Liver (tissue), 9 donors: ENCODE data around the gene ITPRID2. TPM values are rescaled to one million over a fixed set of nuclear protein-coding genes. Genes with fewer than 3 reads are reported as not detected.

Source experiments
- DNase-seq: peaks from one replicate; pipeline ENCODE4 v3.0.0-alpha.2; 2017; ENCODE audit warnings: low spot score
- H3K27ac ChIP-seq, 2 donors: one replicate each; pipeline ENCODE4 v1.7.0; 2013; ENCODE audit warnings: inconsistent platforms in 2 of 2, low read length in 2 of 2, control low read depth in 1 of 2, low read depth in 1 of 2, mild to moderate bottlenecking in 1 of 2
- H3K27me3 ChIP-seq, 4 donors: one replicate each; pipeline versions ENCODE4 v1.6.1 to v1.7.0; 2013; ENCODE audit warnings: low read length in 3 of 4, inconsistent platforms in 1 of 4, mild to moderate bottlenecking in 1 of 4, moderate library complexity in 1 of 4; ENCODE audit not compliant: control insufficient read depth in 4 of 4, insufficient read depth in 4 of 4
- H3K36me3 ChIP-seq, 4 donors: one replicate each; pipeline versions ENCODE4 v1.6.1 to v1.7.0; 2013; ENCODE audit warnings: low read length in 3 of 4, mild to moderate bottlenecking in 3 of 4, low read depth in 1 of 4, moderate library complexity in 1 of 4; ENCODE audit not compliant: control insufficient read depth in 4 of 4, insufficient read depth in 3 of 4
- H3K4me1 ChIP-seq, 4 donors: one replicate each; pipeline versions ENCODE4 v1.6.1 to v1.7.0; 2013; ENCODE audit warnings: low read length in 3 of 4, mild to moderate bottlenecking in 3 of 4, moderate library complexity in 1 of 4; ENCODE audit not compliant: control insufficient read depth in 4 of 4, insufficient read depth in 4 of 4
- H3K4me3 ChIP-seq, 3 donors: one replicate each; pipeline versions ENCODE4 v1.6.1 to v1.7.0; 2013; ENCODE audit warnings: low read length in 3 of 3, control low read depth in 1 of 3, low read depth in 1 of 3, mild to moderate bottlenecking in 1 of 3
- H3K9ac ChIP-seq, 2 donors: one replicate each; pipeline ENCODE4 v1.7.0; 2013; ENCODE audit warnings: low read length in 2 of 2, mild to moderate bottlenecking in 2 of 2, moderate library complexity in 2 of 2, control low read depth in 1 of 2, low read depth in 1 of 2
- H3K9me3 ChIP-seq, 4 donors: one replicate each; pipeline versions ENCODE4 v1.6.1 to v1.7.0; 2013; ENCODE audit warnings: low read length in 3 of 4; ENCODE audit not compliant: control insufficient read depth in 4 of 4
- CTCF ChIP-seq: fragments of 150-350 bp; IDR thresholded peaks from 2 replicates; pipeline ENCODE4 v1.5.1; 2017; ENCODE audit warnings: improper control_type of control experiment, low read depth, low read length; ENCODE audit not compliant: missing input control
- EGR1 ChIP-seq, 2 donors: IDR thresholded peaks; 2 replicates each; pipeline ENCODE4 v1.6.1; 2016 to 2018; ENCODE audit warnings: antibody characterized with exemption in 2 of 2, low read depth in 2 of 2
- FOXA1 ChIP-seq: IDR thresholded peaks from 2 replicates; pipeline ENCODE4 v1.6.1; 2016; ENCODE audit warnings: antibody characterized with exemption
- FOXA2 ChIP-seq: IDR thresholded peaks from 2 replicates; pipeline ENCODE4 v1.6.1; 2016; ENCODE audit warnings: antibody characterized with exemption
- HNF4A ChIP-seq, 2 donors: conservative IDR thresholded peaks; 2 replicates each; pipeline ENCODE4 v1.6.1; 2016; ENCODE audit warnings: antibody characterized with exemption in 2 of 2, mild to moderate bottlenecking in 2 of 2
- HNF4G ChIP-seq: IDR thresholded peaks from 2 replicates; pipeline ENCODE4 v1.6.1; 2016; ENCODE audit warnings: antibody characterized with exemption
- JUND ChIP-seq, 2 donors: IDR thresholded peaks; 2 replicates each; pipeline ENCODE4 v1.6.1; 2016; ENCODE audit warnings: antibody characterized with exemption in 2 of 2
- NR2F2 ChIP-seq: IDR thresholded peaks from 2 replicates; pipeline ENCODE4 v1.6.1; 2016; ENCODE audit warnings: antibody characterized with exemption
- RAD21 ChIP-seq, 2 donors: IDR thresholded peaks; 2 replicates each; pipeline ENCODE4 v1.6.1; 2016; ENCODE audit warnings: antibody characterized with exemption in 2 of 2, mild to moderate bottlenecking in 2 of 2
- REST ChIP-seq: IDR thresholded peaks from 2 replicates; pipeline ENCODE4 v1.6.1; 2016; ENCODE audit warnings: antibody characterized with exemption, mild to moderate bottlenecking
- RXRA ChIP-seq, 2 donors: IDR thresholded peaks; 2 replicates each; pipeline ENCODE4 v1.6.1; 2017 to 2018; ENCODE audit warnings: antibody characterized with exemption in 2 of 2, mild to moderate bottlenecking in 1 of 2
- SP1 ChIP-seq: IDR thresholded peaks from 2 replicates; pipeline ENCODE4 v1.6.1; 2018; ENCODE audit warnings: antibody characterized with exemption, mild to moderate bottlenecking
- TAF1 ChIP-seq: conservative IDR thresholded peaks from 2 replicates; pipeline ENCODE4 v1.6.1; 2016; ENCODE audit warnings: antibody characterized with exemption, mild to moderate bottlenecking
- YY1 ChIP-seq: IDR thresholded peaks from 2 replicates; pipeline ENCODE4 v1.6.1; 2016; ENCODE audit warnings: antibody characterized with exemption, mild to moderate bottlenecking
- ZBTB33 ChIP-seq: IDR thresholded peaks from 2 replicates; pipeline ENCODE4 v1.6.1; 2016; ENCODE audit warnings: antibody characterized with exemption
- WGBS: extraction: QIAGEN DNeasy Blood & Tissue Kit; methylation state at CpG from one replicate; pipeline ENCODE4 v1.1.7; 2013; 5-methylcytosine and 5-hydroxymethylcytosine counted together
- polyA plus RNA-seq, 2 donors: library from polyadenylated mRNA; stranded (reverse) in 1 of 2; unstranded in 1 of 2; fragments of 200-250 nt in 1 of 2; fragments of >200 nt in 1 of 2; fragmentation: Nextera tagmentation in 1 of 2; extraction: Ambion mirVana in 1 of 2; gene quantifications; one replicate each; pipeline versions ENCODE4 v1.2.1 to v1.2.3, GENCODE V29; 2013 to 2015
- total RNA-seq, 2 donors: library from RNA; depleted of rRNA; stranded (reverse); fragments of >200 nt; gene quantifications; one replicate each; pipeline ENCODE4 v1.2.3, GENCODE V29; 2014
- TF ChIP-seq, protein P1 (sequence below): IDR thresholded peaks from 2 replicates; pipeline ENCODE4 v1.6.1; 2016; ENCODE audit warnings: antibody characterized with exemption
- TF ChIP-seq, protein P2 (sequence below): IDR thresholded peaks from 2 replicates; pipeline ENCODE4 v1.6.1; 2016; ENCODE audit warnings: antibody characterized with exemption
- donor health status: healthy.
- donor health status: healthy.
- donor health status: healthy.
- donor health status: healthy.
- donor health status: healthy.

ITPRID2 gene
- total and polyA plus RNA-seq, 4 donors: 31.2 to 145 (median 55.1) TPM

- no peak for DNase-seq
- H3K36me3 ChIP-seq: peaks cover 4 to 44% (median 32%) of the 10 kb centered on the region in 4 donors
Measured at GRCh38 chr2:181924336-181924735, 32.8 kb downstream of the ITPRID2 start.

GRCh38 chr2:181934694-181935093, 43.2 kb downstream of the ITPRID2 start:
- no peak overlapping the region for H3K9ac ChIP-seq
- no peaks in the 10 kb centered on the region for H3K27me3 ChIP-seq
- no peak for TF ChIP-seq YY1
- TF ChIP-seq NR2F2: no peak
- no peak for TF ChIP-seq REST
- TF ChIP-seq FOXA1: no peak
- no peak for TF ChIP-seq FOXA2
- TF ChIP-seq, protein P1, sequence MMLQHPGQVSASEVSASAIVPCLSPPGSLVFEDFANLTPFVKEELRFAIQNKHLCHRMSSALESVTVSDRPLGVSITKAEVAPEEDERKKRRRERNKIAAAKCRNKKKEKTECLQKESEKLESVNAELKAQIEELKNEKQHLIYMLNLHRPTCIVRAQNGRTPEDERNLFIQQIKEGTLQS: no peak
- no peak for TF ChIP-seq HNF4A (conservative IDR thresholded peaks at IDR 0.05)
- no peak for TF ChIP-seq RAD21 (IDR thresholded peaks at IDR 0.05)
- TF ChIP-seq TAF1: no peak
- TF ChIP-seq HNF4G: no peak
- TF ChIP-seq EGR1 (IDR thresholded peaks at IDR 0.05; ENCODE audit: low read depth in 2 of 2): no peak
- TF ChIP-seq SP1: no peak
- no peak for TF ChIP-seq JUND (IDR thresholded peaks at IDR 0.05)
- TF ChIP-seq CTCF: no peak
- TF ChIP-seq, protein P2, sequence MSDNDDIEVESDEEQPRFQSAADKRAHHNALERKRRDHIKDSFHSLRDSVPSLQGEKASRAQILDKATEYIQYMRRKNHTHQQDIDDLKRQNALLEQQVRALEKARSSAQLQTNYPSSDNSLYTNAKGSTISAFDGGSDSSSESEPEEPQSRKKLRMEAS: no peak
- no peak for TF ChIP-seq RXRA (IDR thresholded peaks at IDR 0.05)
- WGBS: 91% methylated on average over 5 of the region's 5 CpGs
- peaks cover 0 to 6% (median 4%) of the 10 kb centered on the region in 4 donors for H3K36me3 ChIP-seq
- H3K9me3 ChIP-seq: no peaks in the 10 kb centered on the region
- DNase-seq: no peak
- no peak overlapping the region for H3K27ac ChIP-seq
- H3K4me3 ChIP-seq: no peak overlapping the region
- H3K4me1 ChIP-seq: no peaks in the 10 kb centered on the region

More at GRCh38 chr2:181924336-181924735, 32.8 kb downstream of the ITPRID2 start:
- Histone ChIP-seq H3K4me1 (peaks cover 0 to 3% (median 0%) of the 10 kb centered on the region in 4 donors), H3K9ac (no peak overlapping the region), H3K4me3 (no peak overlapping the region), H3K9me3 (no peaks in the 10 kb centered on the region), H3K27ac (no peak overlapping the region), H3K27me3 (no peaks in the 10 kb centered on the region)
- TF ChIP-seq, protein P1: no peak
- TF ChIP-seq TAF1 (no peak), NR2F2 (no peak), FOXA2 (no peak), ZBTB33 (no peak), HNF4G (no peak)
- WGBS: 96% methylated on average over 2 of the region's 2 CpGs
